GM13976 (cell line): ENCODE results near the gene LTB4R.

Experiments
- DNase-seq: peaks from one replicate; pipeline ENCODE4 v3.0.0; 2012; ENCODE audit warnings: low spot score
- CTCF ChIP-seq: IDR thresholded peaks from 2 replicates; pipeline ENCODE4 v1.5.1; 2012; ENCODE audit warnings: borderline replicate concordance, mild to moderate bottlenecking; ENCODE audit not compliant: insufficient read depth; ENCODE audit errors: extremely low read depth, missing control alignments, control extremely low read depth
- in situ Hi-C: fragments of 300-500 bp; cut with MboI; formaldehyde crosslinking; loops from one replicate; pipeline ENCODE4 v1.12.0; 2022; ENCODE audit warnings: low sequenced_read_pairs, mixed read lengths, inconsistent platforms; ENCODE audit not compliant: unreplicated experiment

Gene LTB4R

GRCh38 chr14:24266344-24267244, 44.7 kb upstream of the LTB4R start:
- in situ Hi-C loops, result no loop called here
- no peak for DNase-seq
- no peak for TF ChIP-seq CTCF

- in situ Hi-C loops, result no loop called here
- DNase-seq, result no peak
- no peak for TF ChIP-seq CTCF
Measured at GRCh38 chr14:24267516-24267915, 43.8 kb upstream of the LTB4R start.

- in situ Hi-C loops, result no loop called here
- DNase-seq, result no peak
- no peak for TF ChIP-seq CTCF
Measured at GRCh38 chr14:24268225-24268624, 43.1 kb upstream of the LTB4R start.

GRCh38 chr14:24269368-24269767, 41.9 kb upstream of the LTB4R start:
- no peak for TF ChIP-seq CTCF
- in situ Hi-C loops, result no loop called here

GRCh38 chr14:24269910-24270536, 41.3 kb upstream of the LTB4R start:
- no peak for DNase-seq
- in situ Hi-C loops, result no loop called here
- TF ChIP-seq CTCF, result no peak

More at GRCh38 chr14:24269368-24269767, 41.9 kb upstream of the LTB4R start:
- DNase-seq, result no peak

GRCh38 chr14:24270537-24271133, 40.7 kb upstream of the LTB4R start:
- DNase-seq, result no peak
- TF ChIP-seq CTCF, result no peak
- in situ Hi-C loops, result no loop called here
